GM19193 (cell line): ENCODE data around the gene YARS1.

Experiments
- POLR2A ChIP-seq: IDR thresholded peaks from 4 replicates; pipeline ENCODE4 v1.6.1; 2011; ENCODE audit not compliant: insufficient read depth, insufficient read length; ENCODE audit errors: extremely low read depth

YARS1 gene

DNA sequence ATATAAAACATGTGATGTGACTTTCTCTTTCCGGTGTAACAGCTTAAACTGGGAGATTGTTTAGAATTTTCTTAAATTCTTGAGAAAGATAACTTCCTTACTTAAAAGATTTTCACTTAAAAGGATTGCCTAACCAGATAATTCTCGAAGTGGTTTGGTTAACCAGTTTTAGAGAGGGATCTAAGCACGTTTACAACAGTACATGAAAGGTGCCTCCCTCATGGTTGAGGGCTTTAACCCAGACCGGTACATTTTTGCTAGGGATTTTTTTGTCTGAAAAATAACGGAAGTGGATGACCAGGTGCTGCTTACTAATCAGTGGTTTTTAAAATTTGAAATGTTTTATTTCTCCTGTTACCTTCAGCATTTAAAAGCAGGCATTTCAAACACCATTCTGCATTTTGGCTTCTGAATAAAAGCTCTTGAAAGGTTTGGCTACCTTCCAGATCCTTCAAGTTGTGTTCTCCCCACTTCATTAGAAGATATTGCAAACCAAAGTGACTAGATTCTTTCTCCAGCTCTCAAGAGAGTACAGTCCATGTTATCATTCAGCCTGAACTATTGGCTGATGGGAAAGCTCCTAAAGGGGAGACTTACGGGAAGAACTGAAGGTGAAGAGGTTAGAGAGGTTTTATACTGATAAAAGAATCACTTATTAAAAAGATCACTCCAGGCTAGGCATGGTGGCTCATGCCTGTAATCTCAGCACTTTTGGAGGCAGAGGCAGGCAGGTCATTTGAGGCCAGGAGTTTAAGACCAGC lies 13.1 kb upstream of the YARS1 start:
- TF ChIP-seq POLR2A: no peak

- no peak for TF ChIP-seq POLR2A
These were observed 11.2 kb upstream of the YARS1 start for GRCh38 chr1:32828341-32828740.

GRCh38 chr1:32825181-32825580 lies 8.0 kb upstream of the YARS1 start:
- TF ChIP-seq POLR2A: no peak

GRCh38 chr1:32818804-32819541 lies 1.8 kb upstream of the YARS1 start:
- TF ChIP-seq POLR2A: no peak

DNA sequence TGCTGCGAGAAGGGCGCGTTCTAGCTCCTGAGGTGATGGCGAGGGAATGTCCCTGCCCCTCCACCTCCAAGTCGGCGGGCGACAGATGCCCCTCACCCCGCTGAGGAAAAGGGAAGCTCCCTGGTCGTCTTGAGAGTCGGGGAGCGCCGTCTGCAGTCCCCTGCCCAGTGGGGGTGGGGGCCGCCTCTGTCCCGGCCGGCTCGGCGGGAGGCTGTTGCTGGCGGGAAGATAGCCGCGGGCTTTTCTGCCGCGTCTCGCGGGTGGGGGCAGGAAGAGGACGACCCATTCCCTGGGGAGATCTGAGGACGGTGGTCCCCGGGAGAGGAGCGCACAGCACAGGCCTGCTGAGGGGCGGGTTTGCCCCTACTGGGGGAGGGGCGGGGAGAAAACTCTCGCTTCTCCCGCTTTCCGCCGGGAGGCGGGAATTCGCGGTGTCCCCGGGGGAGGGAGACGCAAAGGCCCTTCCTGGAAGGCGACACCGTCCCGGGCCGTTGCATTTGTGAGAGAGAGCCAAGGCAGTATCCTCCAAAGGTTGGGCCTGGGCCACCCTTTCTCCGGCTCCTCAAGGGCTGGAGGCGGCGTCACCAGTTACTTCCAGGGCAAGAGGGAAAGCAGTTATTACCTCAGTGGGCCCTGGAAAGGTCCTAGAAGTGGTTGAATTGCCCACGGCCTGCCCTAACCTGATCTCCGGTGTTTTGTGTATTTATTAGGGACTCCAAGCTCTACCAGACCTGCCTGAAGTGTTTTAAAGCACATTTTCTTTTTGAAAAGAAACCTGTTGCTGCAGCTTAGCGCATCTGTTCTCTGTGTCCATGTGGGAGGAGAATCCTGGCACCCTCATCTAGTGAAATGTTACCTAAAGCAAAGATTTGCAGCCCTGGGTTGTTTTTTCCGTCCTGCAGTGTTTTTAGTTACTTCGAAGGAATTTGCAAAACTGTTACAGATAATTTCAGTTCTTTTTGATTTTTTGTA lies 943 bp upstream of the YARS1 start:
- TF ChIP-seq POLR2A: peak; percentile 57

- no peak for TF ChIP-seq POLR2A
These were observed 441 bp downstream of the YARS1 start for GRCh38 chr1:32816676-32817158.

DNA sequence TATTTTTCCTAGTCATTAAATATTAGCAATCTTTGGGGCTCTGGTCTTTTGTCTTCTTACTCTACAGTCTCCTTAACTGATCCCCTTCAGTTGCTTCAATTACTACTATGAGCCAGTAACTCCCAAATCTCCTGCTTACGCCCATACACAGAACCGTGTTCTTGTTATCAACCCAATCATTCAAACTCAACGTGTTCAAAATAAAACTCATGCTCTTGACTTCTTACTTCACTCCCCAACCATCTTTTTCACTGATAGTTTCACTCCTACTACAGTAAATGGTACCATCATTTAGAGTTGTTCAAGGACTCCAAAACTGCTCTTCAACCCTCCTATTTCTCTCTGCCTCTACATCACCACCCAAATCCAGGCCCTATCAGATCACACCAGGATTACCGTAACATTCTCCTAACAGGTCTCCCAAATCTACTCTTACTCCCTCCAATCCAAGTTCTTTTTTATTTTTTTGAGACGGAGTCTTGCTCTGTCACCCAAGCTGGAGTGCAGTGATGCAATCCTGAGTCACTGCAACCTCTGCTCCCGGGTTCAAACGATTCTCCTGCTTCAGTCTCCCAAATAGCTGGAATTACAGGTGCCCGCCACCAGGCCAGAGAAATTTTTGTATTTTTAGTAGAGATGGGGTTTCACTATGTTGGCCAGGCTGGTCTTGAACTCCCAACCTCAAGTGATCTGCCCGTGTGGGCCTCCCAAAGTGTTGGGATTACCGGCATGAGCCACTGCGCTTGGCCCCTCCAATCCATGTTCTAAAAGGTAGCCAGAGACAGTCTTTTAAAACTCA lies 3.0 kb downstream of the YARS1 start:
- no peak for TF ChIP-seq POLR2A

DNA sequence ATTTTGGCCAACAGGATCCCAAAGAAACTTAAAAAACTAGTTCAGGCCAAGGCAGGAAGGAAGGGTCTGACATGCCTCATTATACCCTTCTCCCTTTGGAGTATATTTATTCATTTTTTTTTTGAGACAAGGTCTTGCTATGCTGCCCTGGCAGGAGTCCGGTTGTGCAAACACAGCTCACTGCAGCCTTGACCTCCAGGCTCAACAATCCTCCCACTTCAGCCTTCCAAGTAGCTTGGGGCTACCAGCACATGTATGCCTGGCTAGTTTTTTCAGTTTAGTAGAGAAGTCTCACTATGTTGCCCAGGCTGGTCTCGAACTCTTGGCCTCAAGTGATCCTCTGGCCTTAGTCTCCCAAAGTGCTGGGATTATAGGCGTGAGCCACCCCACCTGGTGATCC lies 5.2 kb downstream of the YARS1 start:
- TF ChIP-seq POLR2A: no peak

DNA sequence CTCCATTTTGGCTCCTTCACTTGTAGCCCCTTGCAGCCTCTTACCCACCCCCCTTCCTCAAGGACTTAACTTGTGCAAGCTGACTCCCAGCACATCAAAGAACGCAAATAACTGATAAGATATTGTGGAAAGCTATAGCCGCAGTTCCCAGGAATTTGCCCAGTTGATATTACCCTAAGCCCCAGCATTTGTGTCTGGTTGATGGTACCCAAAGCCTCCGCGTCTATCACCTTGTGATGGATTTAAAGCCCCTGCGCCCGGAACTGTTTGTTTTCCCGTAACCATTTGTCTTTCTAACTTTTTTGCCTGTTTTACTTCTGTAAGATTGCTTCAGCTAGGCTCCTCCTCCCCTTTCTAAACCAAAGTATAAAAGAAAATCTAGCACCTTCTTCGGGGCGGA lies 5.9 kb downstream of the YARS1 start:
- TF ChIP-seq POLR2A: no peak

DNA sequence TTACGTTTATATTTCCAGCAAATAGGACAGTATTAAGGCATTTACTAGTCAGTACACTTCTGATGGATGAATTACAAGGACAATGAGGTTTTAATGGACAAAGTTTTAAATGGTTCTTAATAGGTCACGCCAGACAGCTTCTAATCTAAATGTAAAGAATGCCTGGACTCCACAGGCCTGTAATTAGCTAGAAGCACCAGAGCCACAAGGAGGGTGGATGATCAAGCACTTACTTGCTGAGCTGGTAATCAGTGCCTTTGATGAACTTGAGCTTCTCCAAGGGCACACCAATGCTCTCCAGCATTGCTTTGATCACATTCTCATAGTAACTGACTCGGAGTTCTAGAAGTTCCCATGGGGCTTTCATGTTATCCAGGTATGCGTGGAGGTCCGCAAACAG lies 6.8 kb downstream of the YARS1 start:
- no peak for TF ChIP-seq POLR2A

GRCh38 chr1:32808580-32808979 lies 8.6 kb downstream of the YARS1 start:
- TF ChIP-seq POLR2A: no peak

GRCh38 chr1:32806910-32807523 lies 10.1 kb downstream of the YARS1 start:
- TF ChIP-seq POLR2A: no peak

DNA sequence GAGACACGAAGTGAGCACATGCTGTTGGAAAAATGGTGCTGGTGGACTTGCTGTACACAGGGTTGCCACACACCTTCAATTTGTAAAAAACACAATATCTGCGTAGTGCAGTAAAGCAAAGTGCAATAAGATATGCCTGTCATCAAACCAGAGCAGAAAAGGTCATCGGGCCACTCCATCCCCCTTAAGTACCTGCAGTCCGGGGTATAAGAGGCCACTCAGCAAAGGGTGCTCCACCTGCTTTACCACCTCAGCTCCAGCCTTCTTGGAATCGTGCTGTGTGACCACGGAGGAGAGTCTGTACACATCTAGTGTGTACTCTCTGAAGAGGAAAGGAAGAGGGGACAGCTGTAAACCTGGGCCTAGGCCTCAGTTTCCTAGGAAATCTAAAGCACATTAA lies 10.9 kb downstream of the YARS1 start:
- no peak for TF ChIP-seq POLR2A

- no peak for TF ChIP-seq POLR2A
These were observed 16.0 kb downstream of the YARS1 start for GRCh38 chr1:32801096-32801715.
